GM12872 (cell line): Measurements from ENCODE around the gene LRFN2.

Experiments
- CTCF ChIP-seq: IDR thresholded peaks from 3 replicates; pipeline ENCODE4 v1.5.1; 2011; ENCODE audit warnings: low read depth, mild to moderate bottlenecking, low read length, moderate library complexity; ENCODE audit not compliant: insufficient read depth

LRFN2 gene

GRCh38 chr6:40558102-40558501 is 29.1 kb downstream of the LRFN2 start:
- no peak for TF ChIP-seq CTCF

GRCh38 chr6:40556881-40557280 is 30.3 kb downstream of the LRFN2 start:
- no peak for TF ChIP-seq CTCF

- no peak for TF ChIP-seq CTCF
These were observed 31.1 kb downstream of the LRFN2 start for GRCh38 chr6:40556023-40556422.

- no peak for TF ChIP-seq CTCF
These were observed 32.1 kb downstream of the LRFN2 start for GRCh38 chr6:40555092-40555491.

GRCh38 chr6:40552941-40553340 is 34.2 kb downstream of the LRFN2 start:
- TF ChIP-seq CTCF = no peak

GRCh38 chr6:40551966-40552505 is 35.1 kb downstream of the LRFN2 start:
- TF ChIP-seq CTCF = no peak

- peak; percentile 81 for TF ChIP-seq CTCF
These were observed 36.7 kb downstream of the LRFN2 start for GRCh38 chr6:40550202-40551101.
